HG03378 (cell line): ENCODE measurements around the gene MTMR4.
"Not testable (repeated sequence)": the region's sequence is repeated elsewhere in the genome, so short reads cannot be mapped to it uniquely, and the experiment has no call there.

Source experiments
- ATAC-seq: cut with Tn5 transposase; IDR thresholded peaks from one replicate; pipeline ENCODE4 v1.9.1; 2021; ENCODE audit warnings: mild to moderate bottlenecking, moderate library complexity; ENCODE audit not compliant: unreplicated experiment

Gene MTMR4

GRCh38 chr17:58493506-58493905 lies 20.9 kb downstream of the MTMR4 start:
- ATAC-seq = no peak

- no peak for ATAC-seq
Observed at GRCh38 chr17:58492238-58493121, 22.0 kb downstream of the MTMR4 start.

- no peak for ATAC-seq
Observed at GRCh38 chr17:58491510-58492045, 22.9 kb downstream of the MTMR4 start.

GRCh38 chr17:58488428-58488890 lies 26.0 kb downstream of the MTMR4 start:
- ATAC-seq = no peak

GRCh38 chr17:58487589-58488427 lies 26.6 kb downstream of the MTMR4 start, which contains the start of gene HSF5:
Gene HSF5, minus strand, starts transcription at chr17:58488408. Its CDS starts 134 bp downstream, at chr17:58488274.
- ATAC-seq = no peak

GRCh38 chr17:58484600-58484999 lies 29.8 kb downstream of the MTMR4 start:
- ATAC-seq = no peak

GRCh38 chr17:58481798-58482197 lies 32.6 kb downstream of the MTMR4 start:
- ATAC-seq = not testable (repeated sequence)

- ATAC-seq = no peak
Observed at GRCh38 chr17:58480090-58480489, 34.3 kb downstream of the MTMR4 start.

- no peak for ATAC-seq
Observed at GRCh38 chr17:58476812-58477211, 37.6 kb downstream of the MTMR4 start.

GRCh38 chr17:58475985-58476384 lies 38.5 kb downstream of the MTMR4 start:
- no peak for ATAC-seq

- ATAC-seq = no peak
Observed at GRCh38 chr17:58470356-58470755, 44.1 kb downstream of the MTMR4 start.

- no peak for ATAC-seq
Observed at GRCh38 chr17:58468944-58469343, 45.5 kb downstream of the MTMR4 start.

GRCh38 chr17:58455491-58455890 lies 58.9 kb downstream of the MTMR4 start:
- ATAC-seq = no peak

- no peak for ATAC-seq
Observed at GRCh38 chr17:58452738-58453137, 61.7 kb downstream of the MTMR4 start.

GRCh38 chr17:58447039-58447975 lies 67.1 kb downstream of the MTMR4 start:
- ATAC-seq = no peak

GRCh38 chr17:58446086-58446485 lies 68.4 kb downstream of the MTMR4 start:
- ATAC-seq = no peak
